ENCODE data around the gene KCTD16. TPM values are rescaled to one million over a fixed set of nuclear protein-coding genes. Genes with fewer than 3 reads are reported as not detected.

The KCTD16 gene
- total RNA-seq, 8 experiments from 2014 or later: 0.09 to 10.6 (median 1.8) TPM

DNA sequence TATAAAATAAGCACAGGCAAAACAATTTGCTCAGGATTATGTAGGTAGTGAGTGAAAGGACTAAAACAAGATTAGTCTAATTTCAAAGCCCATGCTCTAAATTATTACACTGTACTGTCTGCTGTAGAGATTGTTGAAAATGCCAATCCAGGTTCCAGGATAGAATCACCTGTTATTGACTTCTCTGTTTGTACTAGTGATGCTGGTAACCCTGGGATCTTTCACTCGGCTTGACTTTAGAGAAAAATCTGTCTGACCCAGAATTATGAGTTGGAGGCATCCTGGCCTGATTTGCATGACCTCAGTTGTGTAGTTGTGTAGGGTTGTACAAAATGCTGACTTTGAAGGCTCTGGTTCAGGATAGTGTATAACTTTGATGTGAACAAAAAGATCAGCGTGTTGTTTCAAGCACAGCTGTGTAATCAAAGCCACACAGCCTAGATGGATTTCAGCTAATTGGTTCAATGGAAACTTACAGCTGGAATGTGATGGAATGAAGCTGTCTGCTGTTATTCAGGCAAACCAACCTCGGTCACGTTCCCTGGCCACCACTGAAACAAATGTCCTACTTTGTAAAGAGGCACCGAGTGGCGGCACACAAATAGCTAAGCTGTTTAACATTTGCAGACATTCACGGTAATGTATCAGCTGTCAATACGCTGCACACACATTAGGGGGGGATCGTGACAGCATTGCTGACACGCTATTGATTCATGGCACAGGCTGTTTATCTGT lies 340.3 kb downstream of the KCTD16 start:
- in situ Hi-C loops (cut with MboI; ENCODE audit: low pct_unique_long_range_greater_than_20kb in 2 of 9, low sequenced_read_pairs in 9 of 9, unreplicated experiment in 9 of 9): no loop called here
- H3K27ac ChIP-seq: peak overlapping the region in 1 of 2 donors; percentile 11
- H3K4me1 ChIP-seq (replicated peaks in 1 of 2): peaks cover 8 to 9% of the 10 kb centered on the region in 2 donors
- H3K4me3 ChIP-seq: no peak overlapping the region
- WGBS, 10 experiments: 0 to 44% (median 28%) methylated on average over 3 to 9 of the region's 10 CpGs
- peak in 6 of 8 experiments; percentile 15 to 94 (median 78) for ATAC-seq (replicated peaks in 6 of 8)

DNA sequence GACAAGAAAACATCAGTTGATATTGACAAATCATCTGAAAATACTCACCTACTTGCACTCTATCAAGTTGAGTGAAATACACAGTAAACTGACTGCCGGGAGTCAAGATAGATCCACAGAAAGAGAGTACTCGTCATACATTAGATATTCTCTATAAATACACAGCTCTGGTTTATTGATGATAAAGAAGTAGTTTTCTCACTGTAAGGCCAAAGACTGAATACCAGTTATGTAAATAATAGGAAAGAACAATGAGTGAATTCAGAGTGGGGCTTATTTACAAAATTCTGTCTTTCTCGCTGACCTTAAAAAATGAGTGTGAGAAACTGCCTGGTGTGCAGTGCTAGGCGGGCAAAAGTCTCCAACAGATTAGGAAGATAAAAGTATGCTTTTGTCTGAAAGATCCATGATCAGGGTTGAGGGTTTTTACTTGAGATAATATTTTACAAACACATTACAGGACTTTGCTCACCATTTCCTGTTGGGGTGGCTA lies 341.0 kb downstream of the KCTD16 start:
- Histone ChIP-seq H3K27ac (no peak overlapping the region), H3K4me3 (no peak overlapping the region), H3K4me1 (replicated peaks in 1 of 2) (peaks cover 8 to 9% of the 10 kb centered on the region in 2 donors)
- WGBS, 10 experiments: 20 to 80% (median 54%) methylated on average over 1 to 4 of the region's 4 CpGs
- ATAC-seq (replicated peaks in 6 of 8): no peak
- in situ Hi-C loops (cut with MboI; ENCODE audit: low pct_unique_long_range_greater_than_20kb in 2 of 9, low sequenced_read_pairs in 9 of 9, unreplicated experiment in 9 of 9): no loop called here

DNA sequence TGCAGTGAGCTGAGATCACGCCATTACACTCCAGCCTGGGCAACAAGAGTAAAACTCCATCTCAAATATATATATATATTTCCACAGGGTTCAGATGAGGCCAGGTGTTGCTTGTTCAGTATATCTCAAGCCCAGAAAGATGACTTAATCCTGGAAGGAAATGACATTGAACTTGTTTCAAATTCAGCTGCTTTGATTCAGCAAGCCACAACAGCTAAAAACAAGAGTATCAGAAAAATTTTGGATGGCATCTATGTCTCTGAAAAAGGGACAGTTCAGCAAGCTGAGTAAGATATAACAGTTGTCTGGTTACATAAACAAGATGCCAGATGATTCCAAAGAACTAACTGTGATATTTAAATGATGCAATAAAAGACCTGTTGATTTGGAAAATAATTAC lies 352.0 kb downstream of the KCTD16 start:
- ATAC-seq (replicated peaks in 6 of 8): no peak
- whole genome bisulfite sequencing, 10 experiments: 40 to 100% methylated on average over 1 of the region's 1 CpG; no CpG with 5 or more reads in 8 of the 10 experiments

DNA sequence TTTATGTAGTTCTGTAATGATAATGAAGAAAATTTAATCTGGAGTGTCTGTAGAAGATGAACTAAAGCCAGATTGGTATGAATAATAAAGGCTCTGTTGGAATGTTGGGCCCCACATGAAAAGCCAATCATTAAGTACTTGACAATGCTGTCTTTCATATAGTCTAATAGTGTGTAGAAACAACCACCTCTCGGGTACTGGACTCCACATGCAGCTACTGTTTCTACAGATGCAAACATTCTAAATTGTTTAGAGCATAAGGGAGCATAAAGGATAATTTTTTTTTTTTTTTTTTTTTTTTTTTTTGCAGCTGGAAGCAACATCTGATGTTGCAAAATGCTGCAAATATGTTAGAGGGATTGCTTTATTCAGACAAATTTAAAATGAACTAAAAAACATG lies 354.3 kb downstream of the KCTD16 start:
- Histone ChIP-seq H3K27ac (no peak overlapping the region), H3K4me1 (replicated peaks in 1 of 2) (peaks cover 0 to 5% of the 10 kb centered on the region in 2 donors), H3K4me3 (no peak overlapping the region)
- no peak for ATAC-seq (replicated peaks in 6 of 8)
- in situ Hi-C loops (cut with MboI; ENCODE audit: low pct_unique_long_range_greater_than_20kb in 2 of 9, low sequenced_read_pairs in 9 of 9, unreplicated experiment in 9 of 9): no loop called here
- WGBS, 10 experiments: 13 to 80% (median 40%) methylated on average over 1 of the region's 1 CpG; no CpG with 5 or more reads in 3 of the 10 experiments

More for the DNA sequence above, 352.0 kb downstream of the KCTD16 start:
- no peak overlapping the region for H3K27ac ChIP-seq
- H3K4me1 ChIP-seq (replicated peaks in 1 of 2): peaks cover 0 to 9% of the 10 kb centered on the region in 2 donors
- no peak overlapping the region for H3K4me3 ChIP-seq
- in situ Hi-C loops (cut with MboI; ENCODE audit: low pct_unique_long_range_greater_than_20kb in 2 of 9, low sequenced_read_pairs in 9 of 9, unreplicated experiment in 9 of 9): no loop called here

DNA sequence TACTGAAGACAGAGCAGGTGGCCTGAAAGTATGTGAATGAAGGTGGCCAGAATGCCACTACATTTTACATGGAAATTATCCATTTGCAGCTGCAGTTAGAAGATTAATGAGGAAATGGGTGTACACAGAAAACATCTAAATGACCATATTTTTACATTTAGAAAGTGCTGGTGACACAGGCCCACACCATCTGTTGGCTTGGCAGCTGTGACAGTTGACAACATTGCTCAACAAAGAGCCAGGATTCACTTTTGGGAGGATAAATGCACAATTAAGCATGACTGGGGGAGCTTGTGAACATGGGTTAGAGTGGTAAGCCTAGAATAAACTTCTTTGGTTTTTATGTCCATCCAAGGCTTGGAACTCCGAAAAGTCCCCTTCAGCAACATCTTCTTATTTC lies 360.5 kb downstream of the KCTD16 start:
- peak in 3 of 8 experiments; percentile 27 to 84 (median 59) for ATAC-seq (replicated peaks in 6 of 8)
- in situ Hi-C loops (cut with MboI; ENCODE audit: low pct_unique_long_range_greater_than_20kb in 2 of 9, low sequenced_read_pairs in 9 of 9, unreplicated experiment in 9 of 9): no loop called here

More for the DNA sequence above, 360.5 kb downstream of the KCTD16 start:
- no peaks in the 10 kb centered on the region for H3K4me1 ChIP-seq (replicated peaks in 1 of 2)
- H3K27ac ChIP-seq: no peak overlapping the region
- WGBS, 10 experiments: 29 to 100% (median 92%) methylated on average over 1 of the region's 1 CpG; no CpG with 5 or more reads in 2 of the 10 experiments
- H3K4me3 ChIP-seq: no peak overlapping the region

Other genes starting within 250 kb of the KCTD16 start
- 10 to 100 TPM; 28.7 to 91.0 (median 64.2) TPM for gene YIPF5, start 214 bp upstream of the KCTD16 start, total RNA-seq